Measurements from ENCODE around the gene SELENON.

- TF ChIP-seq POLR2A (IDR thresholded peaks at IDR 0.05; ENCODE audit: low read depth, low read length), result no peak
- TF ChIP-seq POLR2AphosphoS5 (IDR thresholded peaks at IDR 0.05; ENCODE audit: low read depth, low read length), result no peak
- TF ChIP-seq TAF1 (IDR thresholded peaks at IDR 0.05; ENCODE audit: borderline replicate concordance, low read depth, low read length), result no peak
Observed at GRCh38 chr1:25771221-25772114, 28.5 kb upstream of the SELENON start.

Data from GM12892 (cell line).